H1 (cell line): ENCODE results near the gene FSTL4. TPM values are rescaled to one million over a fixed set of nuclear protein-coding genes. Genes with fewer than 3 reads are reported as not detected.

ENCODE experiments used
- CTCF ChIA-PET: fragments of 300-600 bp; sonication (Branson Sonifier 250); formaldehyde crosslinking; loops from one replicate; lab custom pipeline; 2021; ENCODE audit not compliant: partially characterized antibody; lab: Charles Lee
- POLR2A ChIA-PET: fragments of 300-600 bp; sonication (Branson Sonifier 250); formaldehyde crosslinking; loops from one replicate; lab custom pipeline; 2021; ENCODE audit warnings: inconsistent platforms; ENCODE audit not compliant: partially characterized antibody; lab: Charles Lee
- DNase-seq, 2 experiments: peaks; one replicate each; pipeline versions ENCODE4 v3.0.0 to v3.0.0-alpha.2; 2010 to 2022; ENCODE audit warnings: low spot score in 2 of 2, low read depth in 1 of 2, mixed read lengths in 1 of 2
- FAIRE-seq: peaks from 2 replicates; lab custom pipeline; 2011; peaks lifted over from hg19 to GRCh38; lab: Jason Lieb, UNC
- H2AFZ ChIP-seq: 2 replicates; pipeline ENCODE4 v1.8.1; 2012; ENCODE audit warnings: low read length, inconsistent platforms
- H2AK5ac ChIP-seq: 2 replicates; pipeline ENCODE4 v1.6.1; 2013; ENCODE audit warnings: low read depth, low read length
- H2BK120ac ChIP-seq: replicated peaks from 2 replicates; pipeline ENCODE3; 2013; ENCODE audit warnings: low read depth, low read length, inconsistent platforms
- H2BK12ac ChIP-seq: 2 replicates; pipeline ENCODE4 v1.6.1; 2013; ENCODE audit warnings: low read depth, low read length
- H2BK15ac ChIP-seq: 2 replicates; pipeline ENCODE4 v1.6.1; 2013; ENCODE audit warnings: low read length
- H2BK20ac ChIP-seq: 2 replicates; pipeline ENCODE4 v1.6.1; 2013; ENCODE audit warnings: low read length
- H2BK5ac ChIP-seq: 2 replicates; pipeline ENCODE4 v1.6.1; 2013; ENCODE audit warnings: low read depth, low read length
- H3K14ac ChIP-seq: 2 replicates; pipeline ENCODE4 v1.6.1; 2013; ENCODE audit warnings: inconsistent platforms; ENCODE audit not compliant: insufficient read length
- H3K18ac ChIP-seq: 2 replicates; pipeline ENCODE4 v1.6.1; 2013; ENCODE audit warnings: low read length; ENCODE audit errors: extremely low read depth
- H3K23ac ChIP-seq: 2 replicates; pipeline ENCODE4 v1.6.1; 2013; ENCODE audit warnings: inconsistent platforms; ENCODE audit not compliant: insufficient read length
- H3K23me2 ChIP-seq: 2 replicates; pipeline ENCODE4 v1.6.1; 2013; ENCODE audit warnings: low read depth, low read length
- H3K27ac ChIP-seq: 2 replicates; pipeline ENCODE4 v1.6.1; 2011; ENCODE audit warnings: low read depth, low read length, inconsistent platforms
- H3K27me3 ChIP-seq, 4 experiments: replicated peaks in 1 of 4; 1 replicate in 1 of 4; 2 replicates in 3 of 4; pipeline versions ENCODE4 v1.6.1 to v1.8.1; 2011 to 2013; ENCODE audit warnings: low read length in 3 of 4, mild to moderate bottlenecking in 3 of 4, inconsistent platforms in 2 of 4, mixed read lengths in 2 of 4, moderate library complexity in 1 of 4; ENCODE audit not compliant: control insufficient read depth in 3 of 4, insufficient read depth in 3 of 4; ENCODE audit errors: extremely low read depth in 1 of 4
- H3K36me3 ChIP-seq, 4 experiments: 2 replicates each; pipeline versions ENCODE4 v1.6.1 to v1.8.1; 2011 to 2013; ENCODE audit warnings: mild to moderate bottlenecking in 4 of 4, low read length in 3 of 4, moderate library complexity in 2 of 4, control low read depth in 1 of 4, inconsistent platforms in 1 of 4; ENCODE audit not compliant: insufficient read depth in 4 of 4, control insufficient read depth in 2 of 4
- H3K4ac ChIP-seq: replicated peaks from 2 replicates; pipeline ENCODE3; 2013; ENCODE audit warnings: low read length, low read depth, mixed read lengths, inconsistent platforms; ENCODE audit not compliant: insufficient read length
- H3K4me1 ChIP-seq, 4 experiments: replicated peaks in 1 of 4; 1 replicate in 1 of 4; 2 replicates in 3 of 4; pipeline versions ENCODE4 v1.6.1 to v1.8.1; 2011 to 2013; ENCODE audit warnings: low read length in 3 of 4, inconsistent platforms in 2 of 4, mixed read lengths in 1 of 4; ENCODE audit not compliant: insufficient read depth in 4 of 4, control insufficient read depth in 3 of 4
- H3K4me2 ChIP-seq, 2 experiments: 2 replicates each; pipeline versions ENCODE4 v1.6.1 to v1.8.1; 2011 to 2013; ENCODE audit warnings: low read depth in 2 of 2, low read length in 2 of 2, control low read depth in 1 of 2, inconsistent platforms in 1 of 2, mild to moderate bottlenecking in 1 of 2; ENCODE audit not compliant: insufficient read depth in 1 of 2
- H3K4me3 ChIP-seq, 4 experiments: fragments of 200-600, 300-600 bp in 1 of 4; sonication (generic), shearing (Covaris generic), sonication (Bioruptor Twin) in 1 of 4; 2 replicates each; pipeline versions ENCODE4 v1.5.1 to v1.8.1; 2011 to 2016; ENCODE audit warnings: low read length in 4 of 4, low read depth in 3 of 4, control low read depth in 2 of 4, inconsistent platforms in 2 of 4, mild to moderate bottlenecking in 2 of 4, mixed read lengths in 1 of 4, moderate library complexity in 1 of 4; ENCODE audit not compliant: insufficient read depth in 2 of 4; ENCODE audit errors: extremely low read depth in 1 of 4
- H3K56ac ChIP-seq: replicated peaks from 2 replicates; pipeline ENCODE3; 2013; ENCODE audit warnings: low read depth, mild to moderate bottlenecking, mixed read lengths, low read length, inconsistent platforms; ENCODE audit not compliant: insufficient read length
- H3K79me1 ChIP-seq: 2 replicates; pipeline ENCODE4 v1.6.1; 2013; ENCODE audit warnings: low read depth, low read length, control low read depth
- H3K79me2 ChIP-seq, 2 experiments: 2 replicates each; pipeline versions ENCODE4 v1.6.1 to v1.8.1; 2012 to 2013; ENCODE audit warnings: low read length in 2 of 2, mild to moderate bottlenecking in 2 of 2, inconsistent platforms in 1 of 2; ENCODE audit not compliant: insufficient read depth in 2 of 2, control insufficient read depth in 1 of 2
- H3K9ac ChIP-seq, 4 experiments: replicated peaks in 1 of 4; 1 replicate in 1 of 4; 2 replicates in 3 of 4; pipeline versions ENCODE4 v1.6.1 to v1.8.1; 2011 to 2013; ENCODE audit warnings: low read depth in 3 of 4, low read length in 3 of 4, control low read depth in 2 of 4, mild to moderate bottlenecking in 2 of 4, moderate library complexity in 2 of 4, inconsistent platforms in 1 of 4; ENCODE audit errors: extremely low read depth in 1 of 4
- H3K9me3 ChIP-seq, 2 experiments: 2 replicates each; pipeline versions ENCODE4 v1.6.1 to v1.8.1; 2012 to 2013; ENCODE audit warnings: mild to moderate bottlenecking in 2 of 2, moderate library complexity in 2 of 2, control low read depth in 1 of 2, inconsistent platforms in 1 of 2, low read depth in 1 of 2, low read length in 1 of 2, mixed read lengths in 1 of 2; ENCODE audit not compliant: insufficient read depth in 2 of 2
- H4K20me1 ChIP-seq, 2 experiments: replicated peaks in 1 of 2; 2 replicates each; pipeline versions ENCODE3 to v1.8.1; 2011 to 2013; ENCODE audit warnings: inconsistent platforms in 2 of 2, low read length in 2 of 2, mild to moderate bottlenecking in 1 of 2; ENCODE audit not compliant: insufficient read depth in 2 of 2, control insufficient read depth in 1 of 2
- H4K5ac ChIP-seq: 2 replicates; pipeline ENCODE4 v1.6.1; 2013; ENCODE audit warnings: low read length, low read depth, mixed read lengths, inconsistent platforms; ENCODE audit not compliant: insufficient read length
- H4K8ac ChIP-seq: 2 replicates; pipeline ENCODE4 v1.8.0; 2013; ENCODE audit warnings: mild to moderate bottlenecking, moderate library complexity, low read length, inconsistent platforms; ENCODE audit not compliant: insufficient read depth; ENCODE audit errors: extremely low read depth
- H4K91ac ChIP-seq: replicated peaks from 2 replicates; pipeline ENCODE3; 2013; ENCODE audit warnings: low read length, mixed read lengths, inconsistent platforms; ENCODE audit not compliant: insufficient read length
- EGR1 ChIP-seq: IDR thresholded peaks from 2 replicates; pipeline ENCODE4 v1.6.1; 2011; ENCODE audit warnings: low read depth, low read length, borderline replicate concordance
- EZH2 ChIP-seq: fragments of 200-600 bp; sonication (generic); IDR thresholded peaks from 2 replicates; pipeline ENCODE4 v1.7.1; 2012; ENCODE audit warnings: low read depth, mild to moderate bottlenecking, moderate library complexity, low read length, inconsistent platforms; ENCODE audit not compliant: severe bottlenecking
- KDM5A ChIP-seq: fragments of 200-600 bp; IDR thresholded peaks from 2 replicates; pipeline ENCODE4 v1.7.1; 2012; ENCODE audit warnings: mild to moderate bottlenecking, low read length, inconsistent platforms, mixed read lengths
- NRF1 ChIP-seq: IDR thresholded peaks from 2 replicates; pipeline ENCODE4 v1.6.1; 2011; ENCODE audit warnings: mild to moderate bottlenecking, low read depth, low read length, improper control_type of control experiment
- RFX5 ChIP-seq: IDR thresholded peaks from 2 replicates; pipeline ENCODE4 v1.6.1; 2011; ENCODE audit warnings: low read depth, low read length, improper control_type of control experiment, borderline replicate concordance
- RNF2 ChIP-seq: fragments of 200-900, 300-1000 bp; sonication (generic); IDR thresholded peaks from 2 replicates; pipeline ENCODE4 v1.7.1; 2016; ENCODE audit warnings: borderline replicate concordance, low read depth, mild to moderate bottlenecking, antibody characterized with exemption, low read length; ENCODE audit not compliant: poor library complexity, severe bottlenecking; ENCODE audit errors: missing control alignments
- SAP30 ChIP-seq: fragments of 300-600 bp; sonication (generic); IDR thresholded peaks from 2 replicates; pipeline ENCODE4 v1.7.1; 2012; ENCODE audit warnings: low read length, moderate library complexity, mild to moderate bottlenecking, inconsistent platforms; ENCODE audit not compliant: insufficient read depth, insufficient replicate concordance
- TEAD4 ChIP-seq: IDR thresholded peaks from 2 replicates; pipeline ENCODE4 v1.6.1; 2012; ENCODE audit warnings: low read depth, low read length, inconsistent platforms, mixed read lengths
- WGBS, 2 experiments: shearing (Covaris generic) in 1 of 2; methylation state at CpG; one replicate each; pipeline versions ENCODE4 v1.1.6 to v1.1.7; 2013 to 2015; ENCODE audit warnings: low lambda C conversion rate in 2 of 2, mixed read lengths in 2 of 2, inconsistent platforms in 1 of 2, low coverage in 1 of 2, missing lambda C conversion rate in 1 of 2; ENCODE audit not compliant: insufficient replicate concordance in 2 of 2, insufficient coverage in 1 of 2, insufficient read length in 1 of 2; ENCODE audit errors: extremely low coverage in 1 of 2, missing lambda C conversion rate in 1 of 2; 5-methylcytosine and 5-hydroxymethylcytosine counted together
- polyA plus RNA-seq, 7 experiments: library from polyadenylated mRNA; depleted of rRNA in 3 of 7; stranded (reverse) in 5 of 7; unstranded in 2 of 7; fragments of >200 nt in 5 of 7; fragments of 200-250 nt in 2 of 7; gene quantifications; 1 replicate in 5 of 7; 2 replicates in 1 of 7; 4 replicates in 1 of 7; pipeline versions ENCODE4 v1.2.1 to v1.2.3, GENCODE V29; 2011 to 2013; ENCODE audit warnings: missing spikeins in 2 of 7, mixed read lengths in 2 of 7
- total RNA-seq: library from RNA; stranded (reverse); fragmentation: NEBNext Ultra II Directional; extraction: Animal tissue kit (Norgen Biotek cat#: 25700); gene quantifications from 2 replicates; pipeline ENCODE4 v1.2.1, GENCODE V29; 2021

FSTL4 gene
- total and polyA plus RNA-seq, 2 of the 8 experiments (the other 6 are each of a cell fraction or from before 2014, with no cell fraction given) = 3.1 to 4.1 TPM

- Histone ChIP-seq H3K9me3 (peaks cover 9 to 16% of the 10 kb centered on the region in 2 experiments; a peak in 3 of 4 replicates), H2BK20ac (no peak overlapping the region), H3K23ac (no peak overlapping the region), H3K4me3 (no peak overlapping the region), H4K5ac (no peak overlapping the region), H3K23me2 (no peaks in the 10 kb centered on the region), H4K91ac (no peak overlapping the region), H3K36me3 (no peaks in the 10 kb centered on the region), H2BK120ac (no peak overlapping the region), H2AK5ac (no peak overlapping the region), H3K27me3 (no peaks in the 10 kb centered on the region; a peak in 2 of 7 replicates), H3K27ac (no peak overlapping the region), H3K79me2 (no peaks in the 10 kb centered on the region), H4K8ac (no peak overlapping the region), H2BK12ac (no peak overlapping the region), H3K4me1 (peaks cover 0 to 3% (median 2%) of the 10 kb centered on the region in 4 experiments; a peak in 1 of 7 replicates), H2BK15ac (no peak overlapping the region), H3K79me1 (no peaks in the 10 kb centered on the region), H4K20me1 (no peaks in the 10 kb centered on the region), H3K56ac (no peak overlapping the region), H2AFZ (no peak overlapping the region), H2BK5ac (no peak overlapping the region), H3K4ac (no peak overlapping the region), H3K18ac (no peak overlapping the region), H3K9ac (no peak overlapping the region), H3K4me2 (no peak overlapping the region), H3K14ac (no peak overlapping the region)
- ChIA-PET POLR2A (no interaction called here), CTCF (interaction anchor here (0.7 to 1.6 kb wide), 4 partner anchors 12 to 264 kb away, joined by 3 to 4 read pairs (median 3); no protein-coding TSS in a partner anchor)
- no peak for FAIRE-seq
- no peak for DNase-seq
- WGBS, 2 experiments = 91% methylated on average over 1 of the region's 1 CpG; no CpG with 5 or more reads in 1 of the 2 experiments
- TF ChIP-seq RNF2 = no peak
- no peak for TF ChIP-seq EZH2
- no peak for TF ChIP-seq SAP30
- no peak for TF ChIP-seq NRF1
- no peak for TF ChIP-seq TEAD4
- TF ChIP-seq KDM5A = no peak
- no peak for TF ChIP-seq EGR1
- TF ChIP-seq RFX5 = no peak
Observed at GRCh38 chr5:133376986-133377385, 235.4 kb downstream of the FSTL4 start.
